Effector memory CD4-positive, alpha-beta T cell (primary cell): ENCODE measurements around the gene SERHL2.
"Not testable (repeated sequence)": the region's sequence is repeated elsewhere in the genome, so short reads cannot be mapped to it uniquely, and the experiment has no call there.

Experiments
- DNase-seq, 3 donors: peaks; one replicate each; pipeline ENCODE4 v3.0.0-alpha.2; 2020
- H3K27ac ChIP-seq: 2 replicates; pipeline ENCODE4 v1.7.0; 2013; ENCODE audit warnings: mild to moderate bottlenecking, low read length, moderate library complexity; ENCODE audit not compliant: insufficient read depth, poor library complexity, severe bottlenecking
- H3K27me3 ChIP-seq: replicated peaks from 2 replicates; pipeline ENCODE4 v1.7.0; 2013; ENCODE audit warnings: mild to moderate bottlenecking, low read length; ENCODE audit not compliant: insufficient read depth, control insufficient read depth, poor library complexity, severe bottlenecking
- H3K36me3 ChIP-seq: 2 replicates; pipeline ENCODE4 v1.7.0; 2013; ENCODE audit warnings: mild to moderate bottlenecking, low read length, moderate library complexity; ENCODE audit not compliant: control insufficient read depth, insufficient read depth
- H3K4me1 ChIP-seq: 2 replicates; pipeline ENCODE4 v1.7.0; 2013; ENCODE audit warnings: low read length, mild to moderate bottlenecking; ENCODE audit not compliant: control insufficient read depth, insufficient read depth, poor library complexity, severe bottlenecking
- H3K4me3 ChIP-seq: 2 replicates; pipeline ENCODE4 v1.7.0; 2013; ENCODE audit warnings: low read length, low read depth, mild to moderate bottlenecking; ENCODE audit not compliant: insufficient read depth, poor library complexity, severe bottlenecking
- H3K9me3 ChIP-seq: 2 replicates; pipeline ENCODE4 v1.7.0; 2013; ENCODE audit warnings: mild to moderate bottlenecking, low read length, moderate library complexity; ENCODE audit not compliant: control insufficient read depth

SERHL2 gene

GRCh38 chr22:42567950-42568349, 14.2 kb downstream of the SERHL2 start:
- not testable (repeated sequence) for H3K27me3 ChIP-seq, H3K4me3 ChIP-seq

GRCh38 chr22:42570580-42570979, 16.8 kb downstream of the SERHL2 start:
- DNase-seq, H3K4me1 ChIP-seq, H3K27ac ChIP-seq, H3K4me3 ChIP-seq, H3K27me3 ChIP-seq, H3K9me3 ChIP-seq: not testable (repeated sequence)
- peaks cover 11% of the 10 kb centered on the region for H3K36me3 ChIP-seq

More at GRCh38 chr22:42567950-42568349, 14.2 kb downstream of the SERHL2 start:
- not testable (repeated sequence) for H3K9me3 ChIP-seq, H3K27ac ChIP-seq, DNase-seq, H3K36me3 ChIP-seq, H3K4me1 ChIP-seq

- not testable (repeated sequence) for H3K4me1 ChIP-seq, H3K27me3 ChIP-seq, H3K27ac ChIP-seq, DNase-seq, H3K4me3 ChIP-seq, H3K9me3 ChIP-seq
- H3K36me3 ChIP-seq = peaks cover 11% of the 10 kb centered on the region
These were observed 17.3 kb downstream of the SERHL2 start for GRCh38 chr22:42571068-42571467.

GRCh38 chr22:42574046-42574445, 20.3 kb downstream of the SERHL2 start:
- not testable (repeated sequence) for DNase-seq, H3K27me3 ChIP-seq, H3K9me3 ChIP-seq, H3K4me1 ChIP-seq, H3K4me3 ChIP-seq, H3K27ac ChIP-seq
- peaks cover 18% of the 10 kb centered on the region for H3K36me3 ChIP-seq

GRCh38 chr22:42574468-42574867, 20.7 kb downstream of the SERHL2 start:
- H3K27ac ChIP-seq, DNase-seq, H3K4me1 ChIP-seq, H3K9me3 ChIP-seq, H3K4me3 ChIP-seq, H3K27me3 ChIP-seq: not testable (repeated sequence)
- H3K36me3 ChIP-seq = peaks cover 18% of the 10 kb centered on the region

- H3K27ac ChIP-seq, H3K4me1 ChIP-seq, H3K9me3 ChIP-seq, H3K27me3 ChIP-seq, H3K4me3 ChIP-seq, DNase-seq: not testable (repeated sequence)
- peaks cover 18% of the 10 kb centered on the region for H3K36me3 ChIP-seq
These were observed 22.3 kb downstream of the SERHL2 start for GRCh38 chr22:42575996-42576574.

GRCh38 chr22:42577141-42577540, 23.4 kb downstream of the SERHL2 start:
- not testable (repeated sequence) for H3K27me3 ChIP-seq, H3K9me3 ChIP-seq, H3K4me1 ChIP-seq, H3K4me3 ChIP-seq, H3K27ac ChIP-seq, DNase-seq
- peaks cover 18% of the 10 kb centered on the region for H3K36me3 ChIP-seq

GRCh38 chr22:42577623-42578240, 24.0 kb downstream of the SERHL2 start:
- no peaks in the 10 kb centered on the region for H3K27me3 ChIP-seq
- DNase-seq = no peak
- peaks cover 5% of the 10 kb centered on the region for H3K4me1 ChIP-seq
- peaks cover 18% of the 10 kb centered on the region for H3K36me3 ChIP-seq
- no peak overlapping the region for H3K27ac ChIP-seq
- H3K4me3 ChIP-seq = no peak overlapping the region
- H3K9me3 ChIP-seq = no peaks in the 10 kb centered on the region

- peaks cover 25% of the 10 kb centered on the region for H3K36me3 ChIP-seq
- H3K9me3 ChIP-seq, H3K4me1 ChIP-seq, H3K27me3 ChIP-seq, DNase-seq, H3K4me3 ChIP-seq, H3K27ac ChIP-seq: not testable (repeated sequence)
These were observed 26.3 kb downstream of the SERHL2 start for GRCh38 chr22:42580040-42580439.

GRCh38 chr22:42581194-42581761, 27.5 kb downstream of the SERHL2 start:
- peak overlapping the region; percentile 57 for H3K27ac ChIP-seq
- peaks cover 38% of the 10 kb centered on the region for H3K36me3 ChIP-seq
- peak overlapping the region; percentile 73 for H3K4me3 ChIP-seq

More at GRCh38 chr22:42581194-42581761, 27.5 kb downstream of the SERHL2 start:
- DNase-seq, H3K27me3 ChIP-seq, H3K4me1 ChIP-seq, H3K9me3 ChIP-seq: not testable (repeated sequence)
